Occipital lobe (tissue), 2 donors: ENCODE data around the gene MRPS21. TPM values are rescaled to one million over a fixed set of nuclear protein-coding genes. Genes with fewer than 3 reads are reported as not detected.

Experiments
- DNase-seq: peaks from one replicate; lab custom pipeline; 2025; lab: John Stamatoyannopoulos, UW
- total RNA-seq: library from RNA; depleted of rRNA; stranded (reverse); fragments of >200 nt; gene quantifications from one replicate; pipeline ENCODE4 v1.2.3, GENCODE V29; 2014

MRPS21 gene
- total RNA-seq = 69.3 TPM

DNA sequence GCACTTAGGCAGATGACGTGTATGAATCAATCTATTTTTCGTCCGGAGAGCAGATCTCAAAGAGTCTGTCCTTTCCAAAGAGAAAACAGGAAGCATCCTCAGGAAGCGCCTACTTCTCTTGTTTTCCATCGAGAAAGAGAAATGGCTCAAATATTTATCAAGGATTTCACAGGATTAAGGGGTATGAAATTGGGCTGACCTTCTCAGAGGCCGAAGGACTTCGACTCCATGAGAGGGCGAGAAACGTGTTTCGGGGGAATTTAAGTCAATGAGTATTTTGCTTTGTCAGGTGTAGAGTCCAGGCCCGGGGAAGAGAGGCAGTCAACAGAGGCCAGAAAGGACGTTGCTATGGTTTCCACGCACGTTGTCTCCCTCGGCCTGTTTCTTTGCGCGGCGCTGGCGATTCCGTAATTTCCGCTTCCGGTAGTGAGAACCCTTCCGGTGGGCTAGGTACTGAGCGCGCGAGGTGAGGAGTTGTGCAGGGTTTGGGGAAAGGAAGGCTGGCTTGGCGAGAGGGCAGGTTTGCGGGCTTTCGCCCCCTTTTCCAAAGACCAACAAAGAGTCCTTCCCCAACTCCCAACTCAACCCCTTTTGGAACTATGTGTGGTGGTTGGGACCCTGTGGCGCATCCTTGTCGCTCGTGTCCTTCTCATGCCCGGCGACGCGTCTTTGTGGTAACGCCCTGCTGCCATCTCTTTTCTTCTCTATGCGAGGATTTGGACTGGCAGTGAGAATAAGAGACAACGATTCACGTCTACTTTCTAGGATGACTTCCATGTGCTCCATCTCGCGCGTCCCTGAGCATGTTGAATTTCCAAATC, at the start of gene MRPS21:
Gene MRPS21 (plus strand): TSS at position 429 of the 821 bp plus-strand sequence. CDS start 506 bp downstream, outside the sequence.
- peak; percentile 88 for DNase-seq

DNA sequence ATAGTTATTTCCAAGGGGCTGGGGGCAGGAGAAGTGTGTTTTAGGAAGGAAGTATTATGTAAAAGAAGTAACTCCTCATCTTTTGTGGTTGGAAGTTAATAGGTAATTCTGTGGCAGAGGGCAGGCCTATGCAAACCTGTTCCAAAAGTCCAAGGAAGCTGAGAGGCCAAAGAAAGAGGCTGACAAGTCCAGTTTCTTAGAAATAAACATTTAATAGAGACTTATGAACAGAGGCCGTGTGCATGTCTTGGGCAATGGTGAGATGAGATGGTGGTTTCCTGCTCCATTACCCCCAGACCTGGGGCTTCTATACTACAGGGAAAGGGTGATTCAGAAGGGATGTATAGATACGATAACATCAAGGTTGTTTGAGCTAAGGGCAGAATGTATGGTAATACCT, 43.7 kb upstream of the MRPS21 start:
- DNase-seq = no peak

DNA sequence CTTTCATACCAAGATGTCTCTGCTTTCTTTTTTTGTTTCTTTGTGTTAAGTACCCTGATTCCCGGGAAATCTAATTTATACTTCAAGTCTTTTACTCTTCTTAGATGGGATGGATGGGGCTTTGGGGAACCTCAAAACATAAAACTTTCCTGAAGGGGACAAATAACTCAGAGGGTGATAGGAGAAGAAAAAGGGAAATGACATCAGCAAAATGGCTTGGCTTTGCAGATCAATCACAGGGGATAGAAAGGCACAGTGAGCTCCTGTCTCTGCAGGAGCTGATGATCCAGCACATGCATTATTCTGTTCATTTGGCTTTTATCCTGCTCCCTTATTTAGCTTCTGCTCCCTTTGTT, 37.5 kb upstream of the MRPS21 start:
- DNase-seq = no peak

DNA sequence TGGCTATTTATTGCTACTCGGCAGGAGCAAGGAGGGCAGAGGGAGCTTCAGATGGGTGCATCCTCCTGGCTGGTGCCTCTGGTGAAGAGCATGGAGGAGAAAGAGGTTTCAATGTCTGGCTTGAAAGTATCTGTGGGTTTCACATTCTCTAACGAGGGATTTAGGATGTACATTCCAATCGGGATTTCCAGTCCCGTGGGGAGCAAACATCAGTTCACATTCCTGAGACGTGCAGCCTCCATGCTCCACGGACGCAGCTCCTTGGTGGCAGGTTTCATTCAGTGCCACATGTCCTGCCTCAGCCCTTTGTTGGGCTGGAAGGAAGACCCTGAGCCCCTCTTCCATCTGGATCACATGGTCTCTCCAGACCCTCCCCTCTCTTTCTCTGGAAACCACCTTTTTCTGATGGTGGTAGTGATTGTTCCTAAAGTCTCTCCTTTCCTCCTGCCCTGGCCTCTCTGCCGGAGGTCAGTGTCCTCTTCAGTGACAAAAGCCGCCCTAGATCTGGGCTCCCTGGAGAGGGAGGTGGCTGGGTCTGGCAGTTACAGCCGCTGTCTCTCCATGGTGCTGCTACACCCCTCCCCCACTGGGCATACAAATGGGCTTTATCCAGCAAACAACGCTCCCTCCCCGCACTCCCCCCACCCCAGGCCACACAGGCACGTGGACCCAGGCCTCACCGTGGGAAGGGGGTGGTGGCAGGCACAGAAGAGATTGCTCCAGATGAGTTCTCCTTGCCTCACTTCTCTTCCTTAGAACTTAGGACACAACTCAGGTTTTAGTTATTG, 36.9 kb upstream of the MRPS21 start:
- peak; percentile 53 for DNase-seq

DNA sequence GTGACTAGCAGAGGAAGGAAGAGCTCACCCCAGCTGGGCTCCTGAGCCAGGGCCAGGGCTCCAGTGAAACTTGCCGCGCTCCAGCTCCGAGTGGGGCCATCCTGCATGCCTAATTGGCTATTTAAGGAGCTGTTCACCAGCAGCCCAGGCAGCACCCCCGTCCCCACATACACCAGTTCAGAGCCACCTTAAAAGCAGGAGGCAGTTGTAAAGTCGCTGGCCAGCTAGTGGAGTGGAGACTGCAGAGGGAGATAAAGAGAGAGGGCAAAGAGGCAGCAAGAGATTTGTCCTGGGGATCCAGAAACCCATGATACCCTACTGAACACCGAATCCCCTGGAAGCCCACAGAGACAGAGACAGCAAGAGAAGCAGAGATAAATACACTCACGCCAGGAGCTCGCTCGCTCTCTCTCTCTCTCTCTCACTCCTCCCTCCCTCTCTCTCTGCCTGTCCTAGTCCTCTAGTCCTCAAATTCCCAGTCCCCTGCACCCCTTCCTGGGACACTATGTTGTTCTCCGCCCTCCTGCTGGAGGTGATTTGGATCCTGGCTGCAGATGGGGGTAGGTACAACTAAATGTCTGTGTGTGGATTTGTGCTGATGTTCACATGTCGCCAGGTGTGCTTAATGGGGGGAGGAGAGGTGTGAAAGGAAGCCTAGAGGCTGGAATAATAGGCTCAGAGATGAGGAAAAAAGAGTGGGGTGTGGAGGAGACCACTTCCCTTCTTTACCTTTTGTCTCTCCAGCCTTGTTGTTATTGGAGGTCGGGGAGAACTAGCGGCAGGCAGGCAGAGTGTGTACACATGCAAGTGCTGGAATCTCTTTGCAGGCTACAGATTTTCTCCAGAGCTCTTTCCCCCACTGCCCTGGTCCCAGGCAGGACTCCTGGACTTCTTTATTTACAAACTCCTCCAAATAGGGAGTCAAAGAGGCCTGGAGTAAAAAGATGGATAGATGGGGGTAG, 35.8 kb upstream of the MRPS21 start, which contains the start of gene CA14:
Gene CA14 (plus strand): TSS at position 151 of the 962 bp plus-strand sequence. CDS start 355 bp downstream, at position 506.
- DNase-seq = peak; percentile 36

DNA sequence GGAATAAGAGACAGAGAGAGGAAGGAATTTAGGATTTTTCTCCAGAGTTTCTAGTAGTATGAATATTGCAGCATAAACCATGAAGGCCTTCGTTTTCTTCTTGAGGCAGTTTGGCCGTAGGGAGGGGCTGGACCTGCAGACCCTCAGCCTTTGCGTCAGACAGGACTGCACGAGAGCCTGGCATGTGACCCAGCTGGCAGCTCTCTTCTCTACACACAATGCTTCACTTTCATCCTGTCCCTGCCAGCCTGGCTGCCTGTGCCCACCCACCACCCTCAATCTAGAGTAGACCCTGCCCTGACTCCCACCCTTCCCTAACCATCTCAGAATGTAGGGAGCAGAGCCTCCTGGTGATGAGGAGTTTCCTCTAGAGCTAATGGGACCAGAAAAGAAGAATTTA, 34.4 kb upstream of the MRPS21 start:
- no peak for DNase-seq

DNA sequence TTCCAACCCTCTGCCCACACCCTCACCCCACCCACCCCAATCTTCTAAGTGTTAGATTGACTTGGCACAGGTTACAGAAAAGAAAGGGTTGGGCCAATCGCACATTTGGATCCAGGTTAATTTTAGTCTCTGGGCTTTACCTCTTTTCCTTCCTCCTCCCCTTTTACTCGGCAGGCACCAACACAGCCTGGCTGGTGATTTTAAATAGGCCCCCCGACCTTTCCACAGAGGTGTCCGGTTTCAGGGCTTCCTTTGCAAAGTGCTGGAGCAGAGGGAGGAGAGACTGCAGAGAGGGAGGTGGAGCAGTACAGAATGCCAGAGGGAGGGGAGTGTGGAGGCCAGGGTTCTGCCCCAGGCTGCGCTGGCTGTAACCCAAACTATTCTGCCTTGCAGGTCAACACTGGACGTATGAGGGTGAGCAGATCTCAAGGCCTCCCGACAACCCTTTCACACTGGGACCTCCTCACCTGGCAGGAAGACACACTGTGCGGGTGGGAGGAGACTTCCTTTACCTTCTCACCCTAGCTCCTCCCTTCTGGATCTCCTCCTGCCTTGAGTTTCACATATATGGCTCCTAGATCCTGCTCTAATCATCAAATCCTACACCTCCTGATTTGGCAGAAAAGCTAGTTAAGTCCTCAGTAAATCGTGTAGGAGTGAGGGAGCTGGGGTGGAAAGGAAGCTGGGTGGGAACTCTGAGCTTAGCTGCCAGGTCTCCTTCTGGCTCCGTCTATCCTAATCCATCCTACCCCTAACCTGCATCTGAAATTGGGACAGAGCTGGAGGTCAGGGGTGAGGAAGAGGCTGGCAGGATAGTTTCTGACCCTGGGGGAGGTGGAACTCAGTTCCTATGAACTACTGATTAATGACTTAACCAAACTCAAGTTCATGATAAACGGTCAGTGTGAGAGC, 33.6 kb upstream of the MRPS21 start:
- DNase-seq = no peak

DNA sequence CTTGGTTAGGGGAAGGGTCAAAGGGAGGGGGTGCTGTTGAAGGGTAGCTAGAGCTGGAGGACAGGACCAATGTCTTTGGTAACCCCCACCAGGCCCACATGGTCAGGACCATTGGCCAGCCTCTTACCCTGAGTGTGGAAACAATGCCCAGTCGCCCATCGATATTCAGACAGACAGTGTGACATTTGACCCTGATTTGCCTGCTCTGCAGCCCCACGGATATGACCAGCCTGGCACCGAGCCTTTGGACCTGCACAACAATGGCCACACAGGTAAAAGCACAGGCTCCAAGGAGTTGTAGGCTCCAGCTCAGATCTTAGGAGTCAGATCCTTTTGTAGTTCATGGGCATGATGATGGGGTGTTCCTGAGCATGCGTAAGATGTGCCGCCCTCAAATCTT, 32.3 kb upstream of the MRPS21 start:
- no peak for DNase-seq

DNA sequence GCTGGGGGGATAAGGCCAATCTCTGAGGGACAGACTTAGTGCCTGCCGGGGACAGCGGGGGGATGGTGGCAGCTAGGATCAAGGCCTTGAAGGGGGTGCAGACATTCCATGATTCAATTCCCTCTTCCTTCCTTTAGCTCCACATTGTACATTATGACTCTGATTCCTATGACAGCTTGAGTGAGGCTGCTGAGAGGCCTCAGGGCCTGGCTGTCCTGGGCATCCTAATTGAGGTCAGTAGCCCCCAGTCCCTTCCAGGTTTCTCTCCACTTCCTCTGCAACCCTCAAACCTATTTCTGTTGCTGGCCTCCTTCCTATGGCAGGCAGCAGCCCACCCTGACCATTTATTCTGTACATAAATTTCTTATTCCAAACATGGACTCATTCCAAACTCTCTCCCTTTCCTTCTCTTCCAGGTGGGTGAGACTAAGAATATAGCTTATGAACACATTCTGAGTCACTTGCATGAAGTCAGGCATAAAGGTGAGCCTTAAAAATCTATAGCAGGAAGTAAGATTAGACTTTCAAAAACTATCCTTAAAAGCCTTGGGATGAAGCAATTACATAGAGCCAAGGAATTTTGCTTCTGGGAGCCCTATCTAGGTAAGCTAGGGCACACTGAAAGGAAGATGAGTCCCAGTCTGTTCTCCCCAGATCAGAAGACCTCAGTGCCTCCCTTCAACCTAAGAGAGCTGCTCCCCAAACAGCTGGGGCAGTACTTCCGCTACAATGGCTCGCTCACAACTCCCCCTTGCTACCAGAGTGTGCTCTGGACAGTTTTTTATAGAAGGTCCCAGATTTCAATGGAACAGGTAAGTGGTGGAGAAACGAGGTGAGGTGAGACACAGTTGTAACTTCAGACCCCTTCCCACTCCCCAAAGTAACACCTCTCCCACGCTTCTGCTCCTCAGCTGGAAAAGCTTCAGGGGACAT, 31.0 kb upstream of the MRPS21 start:
- DNase-seq = no peak

DNA sequence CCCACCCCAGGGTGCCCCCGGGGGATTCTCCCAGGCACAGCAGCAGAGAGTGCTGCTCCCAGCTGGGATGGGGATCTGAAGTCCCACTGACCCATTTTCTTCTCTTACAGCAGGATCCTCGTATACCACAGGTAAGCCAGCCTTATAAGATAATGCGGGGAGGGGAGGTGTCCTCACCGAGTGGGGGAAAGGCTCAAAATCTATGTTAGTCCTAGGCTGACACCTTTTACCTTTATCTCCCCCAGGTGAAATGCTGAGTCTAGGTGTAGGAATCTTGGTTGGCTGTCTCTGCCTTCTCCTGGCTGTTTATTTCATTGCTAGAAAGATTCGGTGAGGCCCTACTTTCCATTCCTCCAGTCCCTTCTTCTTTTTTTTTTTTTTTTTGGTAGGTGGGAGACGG, 30.1 kb upstream of the MRPS21 start:
- DNase-seq = no peak

DNA sequence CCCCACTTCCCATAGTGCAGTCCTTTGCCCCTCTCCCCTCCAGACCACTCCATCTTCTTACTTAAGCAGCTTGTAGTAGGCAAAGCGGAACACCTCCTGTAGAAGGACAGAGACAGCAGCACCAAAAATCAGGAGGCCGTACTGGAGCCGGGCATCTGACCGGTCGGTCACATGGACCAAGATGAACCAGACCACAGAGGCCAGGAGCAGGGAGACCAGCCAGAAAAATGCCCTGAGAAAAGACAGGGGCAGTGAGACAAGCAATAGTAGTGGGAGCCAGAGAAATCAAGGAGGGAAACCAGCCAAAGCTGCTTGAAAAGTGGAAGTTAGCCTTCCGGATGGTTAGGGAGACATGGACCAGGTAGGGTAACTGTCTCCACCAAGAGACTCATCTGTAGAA, 25.8 kb upstream of the MRPS21 start:
- DNase-seq = no peak

DNA sequence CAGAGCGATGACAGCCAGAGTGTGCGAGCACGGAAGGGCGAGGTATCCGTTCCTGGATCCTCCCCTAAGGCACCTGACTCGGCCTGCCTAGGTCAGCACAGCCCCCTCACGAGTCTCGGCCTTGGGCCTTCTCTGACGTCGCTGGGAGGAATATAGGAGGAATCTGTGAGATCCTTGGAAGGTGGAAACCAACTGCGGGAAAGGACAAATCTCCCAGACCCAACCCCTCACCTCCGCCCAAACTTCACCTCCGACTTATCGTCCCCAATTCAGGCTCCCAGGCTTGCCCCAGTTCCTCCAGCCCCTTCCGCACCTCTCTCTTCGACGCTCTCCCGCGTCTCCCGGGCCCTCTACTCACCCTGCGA, 25.3 kb upstream of the MRPS21 start:
- peak; percentile 14 for DNase-seq

DNA sequence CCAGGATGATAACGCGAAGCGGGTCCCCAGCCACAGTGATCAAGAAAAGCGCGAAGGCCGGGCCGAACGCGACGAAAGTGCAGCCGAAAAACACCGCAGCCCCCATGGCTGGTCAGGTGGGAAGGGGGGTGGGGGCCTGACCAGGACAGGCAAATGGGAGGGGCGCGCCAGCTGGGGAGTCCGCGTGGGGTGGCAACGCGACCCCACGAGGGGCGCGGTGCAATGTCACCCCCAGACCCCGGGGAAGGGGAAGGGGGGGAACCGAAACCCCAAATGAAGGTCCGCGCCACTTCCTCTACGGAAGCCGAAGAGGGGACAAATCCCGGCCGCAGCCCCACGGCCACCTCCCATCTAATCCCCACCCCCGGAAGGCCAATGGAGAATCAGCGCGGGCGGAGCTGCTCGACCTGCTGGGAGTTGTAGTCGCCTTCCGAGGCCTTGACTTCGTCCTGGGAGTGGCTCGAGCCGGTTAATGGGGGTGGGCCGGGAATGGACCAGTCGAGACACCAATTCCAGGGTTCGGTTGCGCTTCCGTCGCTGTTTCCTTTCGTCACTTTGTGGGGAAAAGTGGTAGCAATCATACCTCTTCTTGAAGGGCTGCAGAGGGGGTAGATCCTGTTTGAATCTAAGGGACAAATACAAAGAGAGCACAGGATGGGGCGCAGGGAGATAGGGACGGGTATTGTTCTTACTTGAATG, 24.8 kb upstream of the MRPS21 start, which contains the start of gene APH1A:
Gene APH1A (minus strand): TSS at position 312 of the 699 bp plus-strand sequence. CDS start 206 bp downstream, at position 106.
- peak; percentile 98 for DNase-seq

DNA sequence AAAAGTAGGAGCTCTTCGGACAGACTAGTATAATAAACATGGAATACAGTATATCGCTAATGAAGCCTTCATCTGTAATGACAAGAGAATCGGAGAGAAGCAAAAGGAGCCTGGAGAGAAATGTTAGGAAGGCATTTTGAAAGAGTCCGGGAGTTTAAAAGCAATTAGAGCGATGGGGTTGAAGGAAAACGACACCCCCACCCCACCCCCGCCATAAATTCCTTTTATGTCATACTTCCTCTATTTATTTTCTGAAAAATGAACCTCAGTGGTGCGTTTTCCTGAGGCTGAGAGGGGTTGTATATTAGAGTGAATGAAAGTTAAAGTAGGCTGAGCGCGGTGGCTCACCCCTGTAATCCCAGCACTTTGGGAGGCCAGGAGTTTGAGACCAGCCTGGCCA, 24.2 kb upstream of the MRPS21 start:
- DNase-seq = no peak

DNA sequence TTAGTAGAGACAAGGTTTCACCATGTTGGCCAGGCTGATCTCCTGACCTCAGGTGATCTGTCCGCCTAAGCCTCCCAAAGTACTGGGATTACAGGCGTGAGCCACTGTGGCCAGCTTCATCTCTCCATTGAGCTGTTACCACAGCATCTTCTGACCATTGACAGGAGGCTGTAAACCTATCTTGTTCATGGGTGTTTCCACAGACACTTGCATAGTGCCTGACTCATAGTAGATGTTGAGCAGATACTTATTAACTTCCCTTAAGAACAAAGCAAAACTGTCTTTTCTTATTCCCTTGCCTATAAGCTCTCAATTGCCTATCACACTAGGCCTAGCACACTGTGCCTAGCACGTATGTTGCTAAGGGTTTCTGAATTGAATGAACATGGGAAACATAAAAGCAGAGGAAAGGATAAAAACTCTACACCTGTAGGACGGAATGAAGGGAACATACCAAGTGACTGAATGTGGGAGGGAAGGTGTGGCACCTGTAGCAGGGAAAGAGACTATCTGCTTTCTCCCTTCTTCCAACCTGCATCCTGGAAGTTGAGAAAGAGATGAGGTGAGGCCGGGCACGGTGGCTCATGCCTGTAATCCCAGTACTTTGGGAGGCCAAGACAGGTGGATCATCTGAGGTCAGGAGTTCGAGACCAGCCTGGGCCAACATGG, 22.2 kb upstream of the MRPS21 start:
- no peak for DNase-seq

DNA sequence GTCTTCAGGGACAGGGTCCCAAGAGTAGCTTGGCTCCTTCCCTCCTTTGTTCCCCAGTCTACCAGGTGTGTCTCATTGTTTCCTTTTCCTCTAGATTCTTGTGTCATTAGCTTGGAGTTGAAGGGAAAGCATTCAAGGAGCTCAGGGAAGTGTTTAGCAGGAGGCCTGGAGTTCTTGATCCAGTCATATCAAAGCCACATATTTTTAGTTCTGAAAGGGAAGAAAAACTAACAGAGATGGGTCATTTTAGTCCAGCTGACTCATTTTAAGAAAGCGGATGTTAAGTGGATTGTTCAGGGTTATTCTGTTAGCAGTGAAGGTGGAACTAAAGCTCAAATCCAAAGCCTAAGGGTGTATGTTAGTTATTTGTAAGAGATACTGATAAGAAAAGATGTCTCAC, 20.4 kb upstream of the MRPS21 start:
- DNase-seq = no peak

DNA sequence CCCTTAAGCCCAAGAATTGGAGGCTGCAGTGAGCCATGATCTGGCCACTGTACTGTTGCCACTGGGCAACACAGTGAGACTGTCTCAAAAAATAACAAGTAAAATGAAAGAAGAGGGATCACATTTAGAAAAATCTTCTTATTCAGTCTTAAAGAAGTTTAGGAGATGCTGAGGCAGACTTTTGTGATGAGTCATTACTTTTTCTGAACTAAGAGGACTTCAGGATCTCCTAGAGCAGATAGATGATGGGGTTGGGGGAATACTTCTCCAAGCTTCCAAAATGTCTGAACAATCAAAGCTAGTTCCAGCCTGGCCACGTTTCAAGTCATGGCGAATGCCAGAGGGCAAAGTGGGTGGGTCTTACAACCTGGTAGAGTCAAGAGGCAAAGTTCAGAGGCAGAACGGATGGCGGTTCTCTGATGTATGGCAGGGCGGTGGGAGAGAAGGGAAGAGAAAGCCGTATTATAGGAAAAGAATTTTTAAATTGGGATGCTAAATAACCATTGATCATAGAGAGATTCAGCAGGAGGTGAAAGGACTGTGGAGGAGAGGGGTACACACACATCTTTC, 13.4 kb upstream of the MRPS21 start:
- DNase-seq = no peak
